Pons (tissue), 1 donor: ENCODE measurements around the gene CELF2.
"Not testable (repeated sequence)": the region's sequence is repeated elsewhere in the genome, so short reads cannot be mapped to it uniquely, and the experiment has no call there.

Source experiments
- DNase-seq: peaks from one replicate; pipeline ENCODE4 v3.0.0-alpha.2; 2016; ENCODE audit warnings: low spot score

CELF2 gene

GRCh38 chr10:11097686-11098085 lies 80.0 kb downstream of the CELF2 start:
- DNase-seq = no peak

- DNase-seq = no peak
Measured at GRCh38 chr10:11098666-11099065, 81.0 kb downstream of the CELF2 start.

- DNase-seq = no peak
Measured at GRCh38 chr10:11104772-11105675, 87.4 kb downstream of the CELF2 start.

GRCh38 chr10:11105676-11106004 lies 88.0 kb downstream of the CELF2 start:
- no peak for DNase-seq

GRCh38 chr10:11106621-11107374 lies 89.1 kb downstream of the CELF2 start:
- DNase-seq = no peak

- DNase-seq = no peak
Measured at GRCh38 chr10:11107948-11108347, 90.3 kb downstream of the CELF2 start.

- no peak for DNase-seq
Measured at GRCh38 chr10:11108356-11108755, 90.7 kb downstream of the CELF2 start.

GRCh38 chr10:11109590-11109989 lies 91.9 kb downstream of the CELF2 start:
- DNase-seq = no peak

- DNase-seq = peak; percentile 50
Measured at GRCh38 chr10:11110539-11110938, 92.9 kb downstream of the CELF2 start.

GRCh38 chr10:11111490-11111889 lies 93.8 kb downstream of the CELF2 start:
- no peak for DNase-seq

- DNase-seq = no peak
Measured at GRCh38 chr10:11112718-11113117, 95.0 kb downstream of the CELF2 start.

GRCh38 chr10:11113156-11113555 lies 95.5 kb downstream of the CELF2 start:
- peak; percentile 25 for DNase-seq

GRCh38 chr10:11114269-11114668 lies 96.6 kb downstream of the CELF2 start:
- DNase-seq = no peak

- no peak for DNase-seq
Measured at GRCh38 chr10:11115337-11115736, 97.7 kb downstream of the CELF2 start.

GRCh38 chr10:11116361-11116760 lies 98.7 kb downstream of the CELF2 start:
- no peak for DNase-seq

GRCh38 chr10:11116817-11117216 lies 99.1 kb downstream of the CELF2 start:
- DNase-seq = no peak

- DNase-seq = no peak
Measured at GRCh38 chr10:11118686-11119085, 101.0 kb downstream of the CELF2 start.

- DNase-seq = no peak
Measured at GRCh38 chr10:11119843-11120242, 102.2 kb downstream of the CELF2 start.

- DNase-seq = no peak
Measured at GRCh38 chr10:11120711-11121110, 103.0 kb downstream of the CELF2 start.

GRCh38 chr10:11123892-11124291 lies 106.2 kb downstream of the CELF2 start:
- DNase-seq = not testable (repeated sequence)

GRCh38 chr10:11125004-11125403 lies 107.3 kb downstream of the CELF2 start:
- no peak for DNase-seq

- not testable (repeated sequence) for DNase-seq
Measured at GRCh38 chr10:11127017-11127416, 109.3 kb downstream of the CELF2 start.

GRCh38 chr10:11131112-11131639 lies 113.5 kb downstream of the CELF2 start:
- no peak for DNase-seq
